Smooth muscle cell (in vitro differentiated cells): ENCODE data around the gene MEGF9. TPM values are rescaled to one million over a fixed set of nuclear protein-coding genes. Genes with fewer than 3 reads are reported as not detected.

Experiments
- DNase-seq: peaks from one replicate; lab custom pipeline; 2025; ENCODE audit not compliant: unreplicated experiment; lab: John Stamatoyannopoulos, UW
- H2AFZ ChIP-seq: fragments of 200-600 bp; sonication (generic); 2 replicates; pipeline ENCODE4 v1.6.0; 2016; ENCODE audit warnings: antibody characterized with exemption, low read depth, mild to moderate bottlenecking
- H3F3A ChIP-seq: fragments of 200-600 bp; sonication (generic); 2 replicates; pipeline ENCODE4 v1.6.0; 2017; ENCODE audit warnings: antibody characterized with exemption, low read depth
- H3K27ac ChIP-seq: fragments of 200-600 bp; sonication (generic); 2 replicates; pipeline ENCODE4 v1.5.1; 2016; ENCODE audit warnings: low read depth, mild to moderate bottlenecking
- H3K27me3 ChIP-seq: fragments of 200-600 bp; sonication (generic); 2 replicates; pipeline ENCODE4 v1.6.1; 2016; ENCODE audit warnings: low read depth, mild to moderate bottlenecking
- H3K36me3 ChIP-seq: fragments of 200-600 bp; sonication (generic); 2 replicates; pipeline ENCODE4 v1.5.1; 2016; ENCODE audit warnings: low read depth
- H3K4me1 ChIP-seq: fragments of 200-600 bp; sonication (generic); 2 replicates; pipeline ENCODE4 v1.5.1; 2016; ENCODE audit warnings: low read depth
- H3K4me2 ChIP-seq: fragments of 200-600 bp; sonication (generic); 2 replicates; pipeline ENCODE4 v1.6.0; 2016; ENCODE audit warnings: mild to moderate bottlenecking
- H3K4me3 ChIP-seq: fragments of 200-600 bp; sonication (generic); 2 replicates; pipeline ENCODE4 v1.5.1; 2016; ENCODE audit warnings: mild to moderate bottlenecking
- H3K79me2 ChIP-seq: fragments of 200-600 bp; sonication (generic); 2 replicates; pipeline ENCODE4 v1.6.0; 2016; ENCODE audit warnings: low read depth, mild to moderate bottlenecking
- H3K9ac ChIP-seq: fragments of 200-600 bp; sonication (generic); 2 replicates; pipeline ENCODE4 v1.6.0; 2016; ENCODE audit warnings: low read depth
- H3K9me3 ChIP-seq: fragments of 200-600 bp; sonication (generic); replicated peaks from 2 replicates; pipeline ENCODE4 v1.5.1; 2016; ENCODE audit warnings: low read depth
- H4K20me1 ChIP-seq: fragments of 200-600 bp; sonication (generic); 2 replicates; pipeline ENCODE4 v1.6.0; 2016; ENCODE audit warnings: low read depth
- WGBS: methylation state at CpG from one replicate; pipeline ENCODE4 v1.1.7; 2016; ENCODE audit warnings: low lambda C conversion rate; 5-methylcytosine and 5-hydroxymethylcytosine counted together
- polyA plus RNA-seq: library from polyadenylated mRNA; unstranded; fragments of >200 nt; fragmentation: Nextera tagmentation; extraction: Ambion mirVana; gene quantifications from 2 replicates; pipeline ENCODE4 v1.2.1, GENCODE V29; 2016
- total RNA-seq: library from RNA; depleted of rRNA; stranded (reverse); fragments of >200 nt; gene quantifications from 2 replicates; pipeline ENCODE4 v1.2.3, GENCODE V29; 2014
- TF ChIP-seq, protein P1 (sequence below): fragments of 200-600 bp; sonication (generic); IDR thresholded peaks from 2 replicates; pipeline ENCODE4 v1.5.1; 2017; ENCODE audit warnings: borderline replicate concordance, mild to moderate bottlenecking, antibody characterized with exemption; ENCODE audit not compliant: insufficient read depth, poor library complexity, severe bottlenecking

Gene MEGF9
- total RNA-seq (6.0 and 9.8 TPM in 2 replicates), polyA plus RNA-seq (1.8 and 2.7 TPM in 2 replicates)

DNA sequence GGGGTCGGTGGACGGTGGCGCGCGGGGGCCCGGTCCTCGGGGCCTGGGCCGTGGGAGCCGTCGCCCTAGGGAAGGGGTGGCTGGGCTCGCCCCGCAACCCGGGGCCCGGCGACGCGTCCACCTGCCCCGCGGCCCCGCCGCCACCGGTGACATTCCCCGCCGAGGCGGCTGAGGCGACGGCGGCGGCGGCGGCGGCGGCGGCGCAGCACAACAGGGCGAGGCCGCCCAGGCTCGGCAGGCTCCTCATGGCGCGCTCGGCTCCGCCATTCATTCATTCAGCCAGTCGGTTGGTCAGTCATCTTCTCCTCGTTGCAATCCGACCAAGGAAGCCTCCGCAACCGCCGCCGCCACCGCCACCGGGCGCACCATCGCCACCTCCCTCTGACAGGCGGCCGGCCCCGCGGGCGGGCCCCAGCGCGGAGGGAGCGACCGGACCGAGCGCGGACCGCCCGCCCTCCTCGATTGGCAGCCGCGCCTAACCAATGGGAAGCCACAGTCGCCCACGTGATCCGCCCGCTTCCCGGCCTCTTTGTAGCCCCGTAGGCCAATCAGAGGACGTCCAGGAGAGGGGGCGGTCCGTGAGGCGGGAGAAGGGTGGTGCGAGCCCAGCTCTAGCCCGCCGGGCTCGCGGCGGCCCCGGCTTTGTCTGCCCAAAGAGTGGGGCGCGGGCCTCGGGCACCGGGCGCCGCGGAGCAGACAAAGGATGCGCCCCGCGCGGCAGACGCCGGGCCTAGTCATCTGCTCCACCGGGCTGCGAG, at the start of gene MEGF9:
Gene MEGF9, minus strand, starts transcription at position 383 of the 758 bp plus-strand sequence. Its CDS starts 112 bp downstream, at position 271.
- peaks cover 10% of the 10 kb centered on the region for H3K27me3 ChIP-seq
- no peaks in the 10 kb centered on the region for H3F3A ChIP-seq
- peak within 1 kb of the TSS; percentile 79 for H3K4me3 ChIP-seq
- H2AFZ ChIP-seq: peak within 1 kb of the TSS; percentile 98
- H3K4me1 ChIP-seq: peaks cover 7% of the 10 kb centered on the region
- H3K27ac ChIP-seq: no peak within 1 kb of the TSS
- peak within 1 kb of the TSS; percentile 94 for H3K4me2 ChIP-seq
- TF ChIP-seq, protein P1, sequence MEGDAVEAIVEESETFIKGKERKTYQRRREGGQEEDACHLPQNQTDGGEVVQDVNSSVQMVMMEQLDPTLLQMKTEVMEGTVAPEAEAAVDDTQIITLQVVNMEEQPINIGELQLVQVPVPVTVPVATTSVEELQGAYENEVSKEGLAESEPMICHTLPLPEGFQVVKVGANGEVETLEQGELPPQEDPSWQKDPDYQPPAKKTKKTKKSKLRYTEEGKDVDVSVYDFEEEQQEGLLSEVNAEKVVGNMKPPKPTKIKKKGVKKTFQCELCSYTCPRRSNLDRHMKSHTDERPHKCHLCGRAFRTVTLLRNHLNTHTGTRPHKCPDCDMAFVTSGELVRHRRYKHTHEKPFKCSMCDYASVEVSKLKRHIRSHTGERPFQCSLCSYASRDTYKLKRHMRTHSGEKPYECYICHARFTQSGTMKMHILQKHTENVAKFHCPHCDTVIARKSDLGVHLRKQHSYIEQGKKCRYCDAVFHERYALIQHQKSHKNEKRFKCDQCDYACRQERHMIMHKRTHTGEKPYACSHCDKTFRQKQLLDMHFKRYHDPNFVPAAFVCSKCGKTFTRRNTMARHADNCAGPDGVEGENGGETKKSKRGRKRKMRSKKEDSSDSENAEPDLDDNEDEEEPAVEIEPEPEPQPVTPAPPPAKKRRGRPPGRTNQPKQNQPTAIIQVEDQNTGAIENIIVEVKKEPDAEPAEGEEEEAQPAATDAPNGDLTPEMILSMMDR: no peak
- peak; percentile 85 for DNase-seq
- H3K36me3 ChIP-seq: no peaks in the 10 kb centered on the region
- H4K20me1 ChIP-seq: peaks cover 4% of the 10 kb centered on the region
- peak within 1 kb of the TSS; percentile 80 for H3K9ac ChIP-seq
- no peaks in the 10 kb centered on the region for H3K79me2 ChIP-seq
- no peaks in the 10 kb centered on the region for H3K9me3 ChIP-seq
- WGBS: under 1% methylated on average over 63 of the region's 102 CpGs

- TF ChIP-seq, protein P1: no peak
- DNase-seq: no peak
- H3K36me3 ChIP-seq: peaks cover 14% of the 10 kb centered on the region
- H3F3A ChIP-seq: peaks cover 9% of the 10 kb centered on the region
- H3K9me3 ChIP-seq: no peaks in the 10 kb centered on the region
- no peak overlapping the region for H3K9ac ChIP-seq
- H3K27ac ChIP-seq: no peak overlapping the region
- H3K4me1 ChIP-seq: no peaks in the 10 kb centered on the region
- 91% methylated on average over 2 of the region's 2 CpGs for WGBS
- H3K4me2 ChIP-seq: no peak overlapping the region
- peaks cover 9% of the 10 kb centered on the region for H4K20me1 ChIP-seq
- no peak overlapping the region for H3K4me3 ChIP-seq
- H2AFZ ChIP-seq: no peak overlapping the region
- no peaks in the 10 kb centered on the region for H3K27me3 ChIP-seq
- no peaks in the 10 kb centered on the region for H3K79me2 ChIP-seq
Measured at GRCh38 chr9:120761006-120761405, 46.7 kb upstream of the MEGF9 start.

GRCh38 chr9:120759755-120760400, 45.6 kb upstream of the MEGF9 start:
- Histone ChIP-seq H3K27ac (no peak overlapping the region), H3F3A (peaks cover 9% of the 10 kb centered on the region), H3K4me2 (no peak overlapping the region), H3K27me3 (no peaks in the 10 kb centered on the region), H3K9ac (no peak overlapping the region), H3K4me1 (no peaks in the 10 kb centered on the region), H4K20me1 (peaks cover 9% of the 10 kb centered on the region), H3K9me3 (no peaks in the 10 kb centered on the region), H2AFZ (no peak overlapping the region), H3K4me3 (no peak overlapping the region), H3K36me3 (peaks cover 14% of the 10 kb centered on the region), H3K79me2 (no peaks in the 10 kb centered on the region)
- TF ChIP-seq, protein P1: no peak
- 94% methylated on average over 9 of the region's 9 CpGs for WGBS
- no peak for DNase-seq
